Midbrain (tissue), 1 donor: Measurements from ENCODE around the gene SEC61G.

Source experiments
- DNase-seq: peaks from one replicate; lab custom pipeline; 2025; lab: John Stamatoyannopoulos, UW

The SEC61G gene

DNA sequence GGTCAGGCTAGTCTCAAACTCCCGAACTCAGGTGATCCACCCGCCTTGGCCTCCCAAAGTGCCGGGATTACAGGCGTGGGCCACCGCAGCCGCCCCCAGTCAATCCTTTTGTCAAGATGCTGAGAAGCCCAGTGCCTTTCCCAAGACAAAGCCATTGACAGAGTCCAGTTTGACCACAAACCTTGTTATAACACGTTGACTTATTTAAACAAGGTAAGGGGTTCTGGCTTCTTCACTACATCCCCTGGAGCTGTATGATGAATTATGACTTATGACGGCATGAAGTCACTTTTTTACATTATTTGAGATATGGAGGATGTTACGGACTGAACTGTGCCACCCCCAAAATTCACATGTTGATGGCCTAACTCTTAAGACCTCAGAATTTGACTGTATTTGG lies 5.8 kb upstream of the SEC61G start:
- DNase-seq = no peak

DNA sequence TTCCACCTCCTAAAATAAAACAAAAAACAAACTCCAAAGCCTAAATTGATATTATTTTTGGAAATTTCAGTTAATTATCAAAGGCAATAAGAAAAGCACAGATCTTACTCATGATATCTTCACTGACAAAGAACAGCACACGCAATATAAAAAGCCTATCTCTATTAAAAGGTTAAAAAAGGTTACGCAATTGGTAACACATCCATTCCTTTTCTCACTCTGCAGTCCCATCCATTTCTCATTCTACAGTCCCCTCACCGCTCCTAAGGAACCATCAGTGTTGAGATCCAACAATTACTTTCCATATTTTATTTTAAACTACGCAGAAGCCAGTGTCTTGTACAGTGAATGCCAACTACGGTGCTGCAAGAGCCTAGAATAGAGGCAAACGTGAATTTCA lies 1.3 kb downstream of the SEC61G start:
- no peak for DNase-seq

DNA sequence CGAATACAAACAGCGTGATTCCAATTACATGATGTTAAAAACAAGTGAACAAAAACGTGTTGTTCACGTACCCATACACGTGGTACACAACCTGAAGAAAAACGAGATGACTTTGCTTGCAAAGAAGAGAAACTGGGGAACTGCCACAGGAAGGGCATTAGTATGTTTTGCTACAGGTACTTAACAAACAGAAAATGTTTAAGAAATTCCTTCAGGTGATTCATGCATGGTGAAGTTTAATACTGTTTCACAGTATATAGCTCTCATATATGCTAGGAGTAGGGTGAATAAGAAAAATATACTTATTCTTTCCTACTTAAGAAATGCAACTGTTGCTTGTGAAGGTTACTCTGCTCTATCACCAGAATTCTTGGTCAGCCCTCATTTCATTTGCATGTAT lies 9.8 kb downstream of the SEC61G start:
- no peak for DNase-seq

DNA sequence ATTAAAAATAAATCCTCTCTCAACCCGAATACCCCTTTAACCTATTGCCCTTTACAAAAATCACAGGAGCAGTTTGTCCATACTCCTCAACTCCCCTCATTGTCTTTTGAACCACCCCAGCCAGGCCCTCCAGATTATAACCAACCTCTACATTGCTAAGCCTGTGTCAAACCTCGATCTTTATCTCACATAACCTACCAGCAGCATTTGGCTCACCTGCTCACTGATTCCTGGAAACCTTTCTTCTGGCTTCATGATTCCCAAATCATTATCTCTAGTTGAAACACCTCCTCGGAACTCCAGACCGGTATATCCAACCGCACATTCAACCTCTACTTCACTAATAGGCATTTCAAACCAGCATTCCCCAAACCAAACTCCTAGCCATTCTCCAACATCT lies 11.8 kb downstream of the SEC61G start:
- DNase-seq = no peak

DNA sequence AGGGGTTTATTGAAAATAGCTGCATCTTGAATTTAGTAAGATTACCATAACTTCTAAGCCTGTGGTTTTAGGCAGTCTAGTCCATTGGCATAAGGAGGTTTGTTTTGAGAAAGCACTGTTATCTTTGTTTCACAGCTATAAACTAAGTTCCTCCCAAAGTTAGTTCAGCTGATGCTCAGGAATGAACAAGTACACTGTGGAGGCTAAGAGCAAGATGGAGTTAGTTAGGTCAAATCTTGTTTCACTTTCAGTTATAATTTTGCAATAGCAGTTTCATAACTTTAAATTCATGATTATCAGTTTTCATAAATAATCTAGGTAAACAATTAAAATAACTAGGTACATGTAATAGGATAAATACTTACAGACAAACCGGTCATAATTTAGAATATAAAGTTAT lies 15.4 kb downstream of the SEC61G start:
- DNase-seq = no peak

DNA sequence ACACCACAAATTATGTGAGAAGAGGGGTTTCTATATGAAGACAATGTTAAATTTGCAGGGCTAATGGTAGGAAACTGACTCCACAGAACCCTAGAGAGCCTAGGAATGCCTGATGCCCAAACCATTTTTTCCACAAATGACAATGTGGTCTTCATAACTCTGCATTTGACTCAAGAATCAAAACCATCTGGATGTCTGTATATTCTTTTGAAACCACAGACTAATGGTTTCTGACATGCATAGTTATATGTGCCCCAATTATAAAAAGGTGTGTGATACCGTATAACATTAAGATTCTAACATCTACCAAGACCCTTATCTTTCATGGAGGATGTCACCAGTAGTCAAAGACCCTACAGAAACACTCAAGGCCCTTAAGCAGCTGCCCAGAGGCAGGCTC lies 20.3 kb downstream of the SEC61G start:
- DNase-seq = no peak

DNA sequence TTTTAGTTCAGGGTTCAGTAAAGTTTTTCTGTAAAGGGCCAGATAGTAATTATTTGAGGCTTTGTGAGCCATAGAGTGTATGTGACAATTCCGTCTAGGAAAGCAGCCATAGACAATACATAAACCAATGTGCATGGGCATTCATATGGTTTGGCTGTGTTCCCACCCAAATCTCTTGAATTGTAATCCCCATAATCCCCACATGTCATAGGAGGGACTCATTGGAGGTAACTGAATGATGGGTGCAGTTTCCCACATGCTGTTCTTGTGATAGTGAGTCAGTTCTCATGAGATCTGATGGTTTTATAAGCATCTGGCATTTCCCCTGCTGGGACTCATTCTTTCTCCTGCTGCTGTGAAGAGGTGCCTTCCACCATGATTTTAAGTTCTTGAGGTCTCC lies 29.9 kb downstream of the SEC61G start:
- no peak for DNase-seq

DNA sequence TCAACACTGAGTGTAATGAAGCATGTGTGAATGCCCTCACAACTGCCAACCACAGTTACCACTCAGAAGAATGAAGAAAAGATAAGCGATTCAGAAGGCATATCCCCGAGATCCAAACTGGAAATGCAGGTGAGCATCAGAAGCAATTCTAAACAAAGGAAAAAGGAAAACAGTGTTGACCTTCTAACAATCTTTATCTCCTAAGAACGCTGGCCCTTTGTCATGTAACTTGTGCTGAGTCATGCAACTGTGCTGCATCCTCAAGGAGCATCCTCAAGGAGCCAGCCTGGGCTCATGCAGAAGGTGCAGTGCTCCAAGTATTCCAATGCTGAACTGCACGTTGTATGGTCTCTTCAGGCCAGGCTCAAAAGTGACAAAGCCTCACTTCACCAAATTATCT lies 30.6 kb downstream of the SEC61G start:
- DNase-seq = no peak

DNA sequence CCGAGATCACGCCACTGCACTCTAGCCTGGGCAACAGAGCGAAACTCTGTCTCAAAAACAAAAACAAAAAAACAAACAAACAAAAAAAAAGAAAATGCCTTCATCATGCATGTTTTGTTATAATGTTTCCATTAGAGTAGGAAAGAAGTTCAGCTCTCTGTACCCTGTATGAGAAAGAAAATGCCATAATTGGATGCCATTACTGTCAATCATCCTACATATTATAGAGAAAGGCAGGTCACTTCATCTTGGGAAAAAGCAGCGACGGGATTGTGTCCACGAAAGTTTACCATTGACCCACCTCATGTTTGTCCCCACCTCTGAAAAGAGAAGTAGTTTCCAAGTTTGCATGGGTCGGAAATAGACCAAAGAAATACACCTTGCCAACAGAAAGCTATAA lies 33.8 kb downstream of the SEC61G start:
- no peak for DNase-seq

DNA sequence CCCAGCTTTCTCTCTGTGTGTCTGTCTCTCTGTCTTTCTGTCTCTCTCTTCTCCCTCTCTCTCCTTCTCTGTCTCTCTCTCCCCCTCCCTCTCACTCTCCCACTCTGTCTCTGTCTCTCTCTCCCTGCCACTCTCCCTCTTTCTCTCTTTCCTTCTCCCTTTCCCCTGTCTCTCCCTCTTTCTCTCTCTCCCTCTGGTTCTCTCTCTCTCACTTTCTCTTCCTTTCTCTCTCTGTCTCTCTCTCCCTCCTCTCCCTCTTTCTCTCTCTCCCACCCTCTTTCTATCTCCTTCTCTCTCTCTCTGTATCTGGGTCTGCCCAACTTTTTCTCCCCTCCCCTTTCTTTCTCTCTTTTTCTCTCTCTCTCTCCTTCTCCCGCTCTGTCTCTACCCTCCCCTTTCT lies 36.5 kb downstream of the SEC61G start:
- no peak for DNase-seq

DNA sequence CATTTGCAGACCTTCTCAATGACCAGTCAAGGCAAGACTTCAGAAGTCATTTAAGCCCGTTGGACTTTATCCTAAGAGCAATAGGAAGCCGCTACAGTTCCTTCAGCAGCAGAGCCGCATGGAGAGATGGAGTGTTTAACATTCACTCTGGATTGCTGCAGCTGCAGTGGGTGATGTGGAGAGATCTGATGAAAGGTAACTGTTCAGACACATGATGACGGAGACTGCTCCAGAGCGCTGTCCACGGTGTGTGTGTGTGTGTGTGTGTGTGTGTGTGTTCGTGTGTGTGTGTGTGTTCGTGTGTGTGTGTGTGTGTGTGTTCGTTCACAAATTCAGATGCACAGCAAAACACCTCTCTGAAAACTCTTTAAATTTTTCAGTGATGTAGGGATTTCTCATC lies 37.0 kb downstream of the SEC61G start:
- DNase-seq = no peak

DNA sequence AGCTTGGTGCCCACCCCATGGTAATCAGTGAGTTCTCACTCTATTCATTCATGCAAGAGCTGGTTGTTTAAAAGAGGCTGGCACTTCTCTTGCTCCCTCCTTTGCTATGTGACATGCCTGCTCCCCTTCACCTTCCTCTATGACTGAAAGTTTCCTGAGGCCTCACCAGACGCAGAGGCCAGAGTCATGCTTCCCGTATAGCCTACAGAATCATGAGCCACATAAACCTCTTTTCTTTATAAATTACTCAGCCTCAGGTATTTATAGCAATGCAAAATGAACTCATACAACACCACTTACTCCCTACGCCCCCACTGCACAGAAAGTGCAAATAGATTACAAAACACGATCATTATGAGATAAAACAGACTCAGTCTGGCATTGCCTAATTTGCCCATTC lies 39.0 kb downstream of the SEC61G start:
- DNase-seq = no peak

DNA sequence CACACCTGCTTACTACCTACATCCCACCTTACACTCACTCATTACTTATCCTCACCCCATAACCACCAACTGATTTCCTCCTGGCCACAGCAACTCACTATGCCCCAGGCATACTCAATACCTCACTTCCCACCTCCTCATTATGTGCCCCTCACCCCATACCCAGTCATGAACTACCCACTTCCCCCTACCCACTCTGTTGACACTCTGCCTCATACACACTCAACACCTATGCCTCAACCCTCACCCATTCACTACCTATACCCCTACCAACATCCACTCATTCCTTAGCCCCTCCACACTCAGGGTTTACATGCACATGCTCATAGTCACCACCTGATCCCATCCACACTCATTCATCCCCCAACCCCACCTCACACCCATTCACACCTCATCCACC lies 39.6 kb downstream of the SEC61G start:
- no peak for DNase-seq

DNA sequence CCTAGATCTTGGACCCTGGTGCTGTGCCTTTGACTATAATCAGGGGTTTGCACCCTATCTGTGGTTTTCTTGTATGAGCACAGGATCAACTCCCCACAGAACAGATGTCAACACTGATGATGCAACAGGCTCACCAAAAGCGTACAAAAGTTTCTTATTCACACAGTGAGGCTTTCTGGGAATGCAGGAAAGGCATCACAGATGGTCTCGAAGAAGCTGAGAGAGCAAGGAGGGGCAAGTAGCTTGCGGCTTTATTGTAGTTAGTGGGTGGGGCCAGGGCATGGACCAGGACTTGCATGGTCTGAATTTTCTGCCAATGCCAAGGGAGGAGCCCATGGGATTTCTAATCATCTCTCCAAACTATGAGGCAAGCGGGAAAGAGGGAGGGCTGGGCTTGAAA lies 46.2 kb downstream of the SEC61G start:
- DNase-seq = no peak

DNA sequence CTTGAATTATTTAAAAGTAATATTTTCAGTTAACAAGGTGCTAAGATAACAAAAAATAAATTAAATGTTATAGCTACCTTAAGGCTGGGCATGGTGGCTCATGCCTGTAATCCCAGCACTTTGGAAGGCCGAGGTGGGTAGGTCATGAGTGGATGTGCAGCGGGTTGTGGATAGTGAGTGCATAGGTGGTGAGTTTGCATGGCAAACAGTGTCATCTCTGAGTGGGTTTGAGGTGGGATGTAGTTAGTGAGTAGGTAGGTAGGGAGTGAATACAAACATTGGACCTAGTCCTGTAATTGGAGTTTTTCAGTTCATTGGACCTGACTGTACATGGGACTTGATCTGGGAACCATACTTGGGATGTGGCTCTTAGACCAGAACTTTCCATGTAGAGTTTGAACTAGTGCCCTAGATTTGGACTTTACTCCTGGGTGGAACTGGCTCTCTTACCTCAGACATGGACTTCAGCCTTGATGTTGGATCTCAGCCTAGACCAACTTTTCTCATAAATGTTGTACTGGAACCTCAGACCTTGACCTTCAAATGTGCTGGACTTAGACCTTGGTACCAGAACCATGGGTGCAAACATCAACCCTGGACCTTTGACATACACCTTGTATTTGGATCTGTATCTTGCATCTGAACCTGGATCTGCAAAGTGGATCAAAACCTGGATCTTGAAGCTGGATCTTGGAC lies 47.0 kb downstream of the SEC61G start:
- DNase-seq = no peak

DNA sequence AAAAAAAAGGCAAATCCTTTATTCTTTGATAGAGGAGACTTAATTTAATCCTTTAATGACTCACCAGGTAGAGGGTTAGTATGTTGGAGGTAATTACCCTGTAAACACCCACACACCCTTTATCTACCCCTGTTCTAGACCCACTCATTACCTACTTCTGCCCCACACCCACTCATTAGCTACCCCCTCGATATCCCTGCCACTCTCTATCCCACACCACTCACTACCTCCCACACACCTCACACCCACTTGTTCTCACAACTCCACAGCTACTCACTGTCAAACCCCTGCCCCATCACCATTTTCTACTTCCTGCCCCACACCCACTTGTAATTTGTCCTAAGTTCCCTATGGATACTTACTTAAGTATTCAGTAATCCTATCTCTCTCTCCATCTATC lies 49.7 kb downstream of the SEC61G start:
- DNase-seq = no peak

DNA sequence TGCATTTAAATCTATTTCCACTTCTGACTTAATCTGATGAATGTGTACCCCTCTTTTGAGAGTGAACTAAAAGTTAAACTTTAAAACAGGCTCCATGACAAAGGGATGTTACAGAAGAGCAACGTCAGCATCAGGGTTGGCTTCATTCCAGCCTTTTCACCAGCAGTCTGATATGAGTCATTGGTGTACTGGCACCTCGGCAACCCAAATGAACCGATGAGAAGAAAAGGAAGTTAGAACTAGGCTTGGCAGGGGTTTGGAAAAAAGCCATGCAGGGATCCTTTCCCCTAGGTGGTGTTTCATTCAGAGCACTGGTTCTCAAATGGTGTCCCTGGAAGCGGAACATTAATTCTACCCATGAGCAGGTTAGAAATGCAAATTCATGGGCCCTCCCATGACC lies 53.6 kb downstream of the SEC61G start:
- no peak for DNase-seq

DNA sequence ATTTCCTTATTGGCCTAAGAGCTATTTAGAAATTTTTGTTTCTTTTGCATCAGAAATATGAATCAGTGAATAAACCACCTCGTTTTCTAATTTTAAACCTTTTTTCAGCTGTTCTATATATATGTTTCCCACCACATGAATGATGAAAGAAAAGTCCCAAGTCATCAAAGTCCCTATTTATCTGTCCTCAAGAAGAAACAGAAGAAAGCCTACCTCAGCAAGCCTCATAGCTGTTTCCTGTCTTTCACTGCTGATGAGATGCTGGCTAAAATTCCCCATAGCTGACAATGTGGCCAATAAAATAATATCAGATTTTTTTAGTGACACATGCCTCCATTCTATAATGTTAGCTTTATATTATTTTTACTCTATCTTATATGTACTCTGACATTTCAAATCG lies 54.2 kb downstream of the SEC61G start:
- no peak for DNase-seq
